ENCODE data around the gene RPS14.

Gene RPS14

DNA sequence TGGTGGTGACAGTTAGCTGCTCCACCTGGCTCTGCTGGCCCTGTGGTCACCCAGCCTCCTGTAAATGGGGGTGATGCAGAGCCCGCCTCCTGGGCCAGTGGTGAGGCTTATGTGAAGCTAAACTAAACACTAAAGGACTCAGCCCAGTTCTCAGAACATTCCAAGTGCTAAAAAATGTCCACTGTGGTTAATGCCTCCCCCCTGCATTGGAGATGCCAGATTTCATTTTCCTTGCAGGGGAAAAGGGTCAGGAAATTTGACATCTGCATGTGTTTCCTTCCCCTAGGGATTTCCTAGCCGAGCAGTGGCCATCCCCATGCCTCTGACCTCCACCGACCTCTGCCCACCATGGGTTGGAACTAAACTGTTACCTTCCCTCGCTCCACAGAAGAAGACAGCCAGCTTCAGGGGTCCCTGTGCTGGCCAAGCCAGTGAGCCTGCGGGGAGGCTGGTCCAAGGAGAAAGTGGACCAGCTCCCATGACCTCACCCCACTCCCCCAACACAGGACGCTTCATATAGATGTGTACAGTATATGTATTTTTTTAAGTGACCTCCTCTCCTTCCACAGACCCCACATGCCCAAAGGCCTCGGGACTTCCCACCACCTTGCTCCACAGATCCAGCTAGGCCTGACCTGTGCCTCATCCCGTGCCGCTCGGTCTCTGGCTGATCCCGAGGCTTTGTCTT is 49.9 kb downstream of the RPS14 start:
- TF ChIP-seq POLR2A (IDR thresholded peaks at IDR 0.05; ENCODE audit: low read length) (no peak), GATA1 (IDR thresholded peaks at IDR 0.05; ENCODE audit: low read depth, low read length) (no peak)
- DNase-seq, result no peak

DNA sequence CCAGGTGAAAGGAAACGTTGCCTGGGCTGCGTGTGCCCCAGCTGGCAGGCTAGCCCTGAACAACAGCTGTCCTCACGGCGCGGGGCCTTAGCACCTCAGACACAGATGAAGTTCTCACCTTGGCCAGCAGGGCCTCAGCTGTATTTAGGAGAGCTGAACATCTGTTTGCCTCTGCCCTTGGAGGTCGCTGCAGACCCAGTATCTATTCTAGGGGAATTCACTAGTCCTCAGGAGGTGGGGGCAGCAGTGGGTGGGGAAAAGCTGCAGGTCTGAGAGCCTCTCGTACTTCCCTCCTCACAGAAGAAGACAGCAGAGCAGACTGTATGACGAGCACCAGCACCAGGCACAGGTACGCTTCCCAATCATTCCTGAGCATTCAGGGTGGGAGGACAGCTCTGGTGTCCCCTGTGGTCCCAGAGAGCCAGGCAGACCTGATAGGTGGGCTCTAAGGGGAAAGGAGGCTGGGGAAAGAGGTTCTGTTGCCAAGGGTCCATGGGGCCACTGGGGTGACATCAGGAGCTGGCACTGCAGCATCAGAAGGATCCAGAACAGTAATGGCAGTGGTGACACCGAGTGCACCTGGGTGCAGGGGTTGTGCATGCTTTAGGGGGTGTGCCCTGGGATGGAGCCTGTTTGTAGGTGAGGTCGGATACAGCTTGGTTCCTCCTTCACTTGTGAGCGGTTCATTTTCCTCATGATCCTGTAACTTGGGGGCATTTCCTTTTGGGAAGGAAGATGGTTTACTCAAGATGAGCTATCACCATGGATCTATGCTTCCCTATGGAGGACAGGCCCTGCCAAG is 50.6 kb downstream of the RPS14 start:
- DNase-seq, result peak in 1 of 2 experiments; percentile 11
- TF ChIP-seq POLR2A (IDR thresholded peaks at IDR 0.05; ENCODE audit: low read length) (no peak), GATA1 (IDR thresholded peaks at IDR 0.05; ENCODE audit: low read depth, low read length) (no peak)

DNA sequence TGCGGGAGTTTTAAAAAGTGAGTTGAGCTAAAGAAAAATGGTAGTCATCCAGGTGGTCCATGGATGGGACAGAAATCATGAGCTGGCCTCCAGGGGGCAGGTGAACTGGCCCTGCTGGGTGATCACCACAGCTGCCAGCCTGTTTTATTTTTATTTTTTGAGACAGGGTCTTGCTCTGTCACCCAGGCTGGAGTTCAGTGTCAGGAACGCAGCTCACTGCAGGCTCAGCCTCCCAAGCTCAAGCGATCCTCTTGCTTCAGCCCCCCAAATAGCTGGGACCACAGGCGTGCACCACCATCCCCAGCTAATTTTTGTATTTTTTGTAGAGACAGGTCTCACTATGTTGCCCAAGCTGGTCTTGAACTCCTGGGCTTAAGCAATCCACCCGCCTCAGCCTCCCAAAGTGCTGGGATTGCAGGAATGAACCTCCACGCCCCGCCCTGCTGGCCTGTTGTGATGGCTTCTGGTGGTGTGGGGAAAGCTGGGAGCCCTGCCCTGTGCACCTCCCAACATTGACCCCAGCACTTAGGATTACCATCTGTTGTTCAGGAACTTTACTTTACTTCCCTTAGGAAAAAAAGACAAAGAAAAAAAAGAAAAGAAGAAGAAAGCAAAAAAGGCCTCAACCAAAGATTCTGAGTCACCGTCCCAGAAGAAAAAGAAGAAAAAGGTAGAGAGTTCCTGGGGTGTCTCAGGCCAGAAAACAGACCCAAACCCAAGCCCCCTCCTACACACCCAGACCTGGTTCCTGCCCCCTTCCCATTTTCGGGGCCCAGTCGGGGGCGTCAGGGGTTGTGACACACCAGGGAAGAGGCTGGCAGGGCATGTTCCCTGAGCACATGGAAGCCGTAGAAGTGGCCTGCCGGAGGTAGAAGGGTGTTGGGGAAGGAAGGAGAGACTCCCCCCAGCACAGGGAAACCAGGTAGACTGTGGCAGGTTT is 51.5 kb downstream of the RPS14 start:
- TF ChIP-seq GATA1 (IDR thresholded peaks at IDR 0.05; ENCODE audit: low read depth, low read length) (no peak), POLR2A (IDR thresholded peaks at IDR 0.05; ENCODE audit: low read length) (no peak)
- DNase-seq, result no peak

DNA sequence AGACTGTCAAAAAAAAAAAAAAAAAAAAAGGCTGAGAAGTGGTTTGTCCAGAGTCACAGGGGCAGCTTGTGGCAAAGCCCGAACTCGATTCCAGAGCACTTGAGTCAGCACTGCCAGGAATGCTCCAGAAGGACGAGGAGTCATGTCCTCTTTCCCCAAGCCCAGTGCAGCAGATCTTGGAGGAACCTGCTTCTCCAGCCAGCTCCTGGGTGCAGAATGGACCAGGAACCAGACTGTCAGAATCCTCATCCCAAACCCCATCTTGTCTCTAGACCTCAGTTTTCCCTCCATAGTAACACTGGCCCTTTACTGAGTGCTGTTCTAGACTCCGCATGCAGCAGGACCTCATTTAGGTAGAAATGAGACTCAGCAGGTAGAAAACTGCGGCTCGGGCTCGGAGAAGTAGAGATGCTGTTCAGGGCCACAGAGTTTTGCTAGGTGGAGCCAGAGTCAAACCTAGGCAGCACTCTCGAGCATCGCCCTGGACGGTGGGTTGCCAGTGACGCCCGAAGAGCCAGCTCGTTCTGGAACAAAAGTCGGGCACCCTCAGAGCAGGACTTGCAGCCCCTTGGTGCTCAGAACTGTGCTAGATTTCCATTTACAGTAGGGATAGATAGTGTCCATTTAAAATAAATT is 52.3 kb downstream of the RPS14 start:
- DNase-seq, result no peak
- TF ChIP-seq GATA1 (IDR thresholded peaks at IDR 0.05; ENCODE audit: low read depth, low read length) (no peak), POLR2A (IDR thresholded peaks at IDR 0.05; ENCODE audit: low read length) (no peak)

DNA sequence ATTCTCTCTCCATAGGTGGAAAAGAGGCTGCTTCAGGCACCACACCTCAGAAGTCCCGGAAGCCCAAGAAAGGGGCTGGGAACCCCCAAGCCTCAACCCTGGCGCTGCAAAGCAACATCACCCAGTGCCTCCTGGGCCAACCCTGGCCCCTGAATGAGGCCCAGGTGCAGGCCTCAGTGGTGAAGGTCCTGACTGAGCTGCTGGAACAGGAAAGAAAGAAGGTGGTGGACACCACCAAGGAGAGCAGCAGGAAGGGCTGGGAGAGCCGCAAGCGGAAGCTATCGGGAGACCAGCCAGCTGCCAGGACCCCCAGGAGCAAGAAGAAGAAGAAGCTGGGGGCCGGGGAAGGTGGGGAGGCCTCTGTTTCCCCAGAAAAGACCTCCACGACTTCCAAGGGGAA is 53.3 kb downstream of the RPS14 start:
- no peak for DNase-seq
- TF ChIP-seq GATA1 (IDR thresholded peaks at IDR 0.05; ENCODE audit: low read depth, low read length), result no peak
- no peak for TF ChIP-seq POLR2A (IDR thresholded peaks at IDR 0.05; ENCODE audit: low read length)

DNA sequence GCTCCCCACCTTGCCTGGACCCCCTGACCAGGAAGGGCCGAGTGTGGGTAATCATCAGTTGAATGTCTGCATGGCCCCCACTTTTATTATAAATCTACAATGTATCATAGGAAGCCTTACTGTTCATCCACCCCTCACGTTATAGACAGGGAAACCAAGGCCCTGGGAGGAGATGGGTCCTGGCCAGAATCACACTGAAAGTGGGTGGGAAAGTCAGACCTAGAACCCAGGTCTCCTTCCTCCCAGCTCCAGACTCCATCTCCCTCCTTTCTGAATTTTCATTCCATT is 53.9 kb downstream of the RPS14 start:
- TF ChIP-seq POLR2A (IDR thresholded peaks at IDR 0.05; ENCODE audit: low read length) (no peak), GATA1 (IDR thresholded peaks at IDR 0.05; ENCODE audit: low read depth, low read length) (no peak)
- no peak for DNase-seq

DNA sequence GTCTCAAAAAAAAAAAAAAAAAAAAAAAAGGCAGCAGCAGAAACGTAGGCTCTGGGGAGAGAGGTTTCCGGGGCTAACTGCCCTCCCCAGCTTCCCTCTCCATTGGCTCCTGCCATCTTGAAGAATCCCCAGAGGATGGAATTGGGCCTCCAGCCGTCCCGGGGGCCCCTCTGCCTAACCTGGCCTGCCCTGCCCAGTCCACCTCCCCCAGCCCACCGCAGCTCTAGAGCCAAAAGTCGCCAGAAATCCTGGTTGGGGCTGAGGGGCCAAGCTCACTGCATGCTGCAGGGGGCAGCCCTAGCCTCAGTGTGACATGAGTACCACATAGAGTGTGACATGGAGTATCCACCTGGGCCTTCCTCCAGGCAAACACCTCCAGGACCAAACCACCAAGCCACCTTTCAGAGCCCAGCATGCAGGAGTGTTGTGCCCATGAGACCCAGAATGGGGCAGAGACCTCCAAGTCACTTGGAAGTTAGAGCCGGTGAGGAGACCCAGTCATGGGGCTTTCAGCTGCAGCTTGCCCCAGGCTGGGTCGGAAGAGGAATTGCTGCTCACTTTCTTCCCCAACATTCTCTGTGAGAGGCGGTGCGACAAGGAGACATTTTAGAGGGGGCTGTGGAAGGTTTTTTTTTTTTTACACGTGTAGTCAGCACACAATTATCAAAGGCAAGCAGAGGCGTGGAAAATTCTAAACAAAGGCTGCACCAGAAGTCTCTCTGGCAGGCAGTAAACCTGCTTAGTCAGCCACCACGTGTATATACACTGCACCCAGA is 54.4 kb downstream of the RPS14 start:
- TF ChIP-seq POLR2A (IDR thresholded peaks at IDR 0.05; ENCODE audit: low read length) (no peak), GATA1 (IDR thresholded peaks at IDR 0.05; ENCODE audit: low read depth, low read length) (no peak)
- no peak for DNase-seq

DNA sequence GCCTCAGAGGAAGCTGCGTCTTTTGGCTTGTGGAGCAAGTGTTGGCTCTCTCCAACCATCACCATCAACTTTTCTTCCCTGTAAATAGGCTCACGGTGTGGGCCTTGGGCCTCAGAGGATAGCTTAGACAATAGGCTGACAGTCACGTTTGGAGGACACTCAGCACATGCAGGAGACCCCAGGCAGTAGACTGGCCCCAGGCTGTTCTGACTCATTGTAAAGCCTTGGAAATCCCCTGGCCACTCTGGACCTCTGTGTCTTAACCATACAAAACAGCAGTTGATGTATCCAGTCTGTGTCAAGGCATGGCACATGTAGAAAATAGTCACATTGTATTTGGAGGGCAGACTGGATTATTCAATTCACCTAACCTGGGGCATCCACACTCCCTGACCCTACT is 55.4 kb downstream of the RPS14 start:
- DNase-seq, result no peak
- TF ChIP-seq GATA1 (IDR thresholded peaks at IDR 0.05; ENCODE audit: low read depth, low read length), result no peak
- TF ChIP-seq POLR2A (IDR thresholded peaks at IDR 0.05; ENCODE audit: low read length), result no peak

DNA sequence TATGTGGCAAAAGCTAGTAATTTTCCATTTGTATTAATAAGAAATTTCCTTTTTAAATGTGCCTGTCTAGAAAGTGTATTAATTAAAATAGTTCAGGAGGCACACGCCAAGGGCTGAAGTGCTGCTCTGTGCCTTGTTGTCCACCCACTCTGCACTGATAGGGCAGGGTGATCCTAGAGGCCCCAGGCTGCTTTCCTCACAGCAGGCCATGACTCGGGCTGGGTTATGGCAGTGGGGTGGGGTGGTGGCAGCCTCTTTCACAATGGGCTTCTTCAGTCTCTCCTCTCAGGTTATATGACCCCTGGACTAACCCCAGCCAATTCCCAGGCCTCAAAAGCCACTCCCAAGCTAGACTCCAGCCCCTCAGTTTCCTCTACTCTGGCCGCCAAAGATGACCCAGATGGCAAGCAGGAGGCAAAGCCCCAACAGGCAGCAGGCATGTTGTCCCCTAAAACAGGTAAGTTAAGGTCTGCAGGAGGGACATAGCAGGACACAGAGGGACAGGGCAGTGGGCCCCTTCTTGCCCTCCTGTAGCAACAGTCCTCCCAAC is 56.4 kb downstream of the RPS14 start:
- TF ChIP-seq POLR2A (IDR thresholded peaks at IDR 0.05; ENCODE audit: low read length), result no peak
- no peak for TF ChIP-seq GATA1 (IDR thresholded peaks at IDR 0.05; ENCODE audit: low read depth, low read length)
- DNase-seq, result no peak

DNA sequence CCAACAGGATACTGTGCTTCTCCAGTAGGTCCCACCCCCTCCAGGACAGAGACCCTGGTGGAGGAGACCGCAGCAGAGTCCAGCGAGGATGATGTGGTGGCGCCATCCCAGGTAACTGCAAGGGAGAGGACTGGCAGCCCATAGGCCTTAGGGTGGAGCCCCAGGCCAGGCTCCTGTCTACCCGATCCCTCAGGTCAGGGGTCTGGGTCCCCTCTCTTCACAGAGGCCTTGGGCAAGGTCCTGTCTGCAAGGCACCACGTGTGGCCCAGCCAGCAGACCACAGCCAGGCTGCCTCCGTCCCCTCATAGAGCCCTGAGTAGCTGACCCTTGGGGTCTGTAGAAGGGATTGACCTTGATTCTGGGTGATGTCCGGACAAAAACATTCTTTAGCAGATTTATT is 56.9 kb downstream of the RPS14 start:
- DNase-seq, result no peak
- TF ChIP-seq POLR2A (IDR thresholded peaks at IDR 0.05; ENCODE audit: low read length) (no peak), GATA1 (IDR thresholded peaks at IDR 0.05; ENCODE audit: low read depth, low read length) (no peak)

All from erythroblast (primary cell).